GM12892 (cell line): ENCODE measurements around the gene TRPV5.

Source experiments
- POLR2A ChIP-seq: IDR thresholded peaks from 2 replicates; pipeline ENCODE4 v1.6.1; 2011; ENCODE audit warnings: low read depth, low read length, control low read depth
- POLR2AphosphoS5 ChIP-seq: IDR thresholded peaks from 2 replicates; pipeline ENCODE4 v1.6.1; 2011; ENCODE audit warnings: low read depth, low read length, control low read depth
- TAF1 ChIP-seq: IDR thresholded peaks from 2 replicates; pipeline ENCODE4 v1.6.1; 2011; ENCODE audit warnings: low read depth, mild to moderate bottlenecking, control low read depth, low read length, borderline replicate concordance

- TF ChIP-seq POLR2A (no peak), POLR2AphosphoS5 (no peak), TAF1 (no peak)
Observed at GRCh38 chr7:142950235-142950634, 16.7 kb upstream of the TRPV5 start.
